NB4 (cell line): ENCODE measurements around the gene SFMBT1.

Experiments
- DNase-seq: peaks from one replicate; pipeline ENCODE4 v3.0.0; 2010; ENCODE audit warnings: low read depth
- H3K4me3 ChIP-seq: one replicate; pipeline ENCODE4 v1.5.1; 2011; ENCODE audit warnings: mild to moderate bottlenecking, low read depth, low read length, moderate library complexity
- MYC ChIP-seq: IDR thresholded peaks from 2 replicates; pipeline ENCODE4 v1.6.1; 2011; ENCODE audit warnings: low read depth, low read length
- POLR2A ChIP-seq: IDR thresholded peaks from 2 replicates; pipeline ENCODE4 v1.6.1; 2011; ENCODE audit warnings: mild to moderate bottlenecking; ENCODE audit not compliant: insufficient read length; ENCODE audit errors: extremely low read depth
- TF ChIP-seq, protein P1 (sequence below): IDR thresholded peaks from one replicate; pipeline ENCODE4 v1.5.1; 2012; ENCODE audit warnings: low read depth, low read length
- TF ChIP-seq, protein P2 (sequence below): IDR thresholded peaks from 2 replicates; pipeline ENCODE4 v1.6.1; 2011; ENCODE audit warnings: low read depth, low read length

Gene SFMBT1

DNA sequence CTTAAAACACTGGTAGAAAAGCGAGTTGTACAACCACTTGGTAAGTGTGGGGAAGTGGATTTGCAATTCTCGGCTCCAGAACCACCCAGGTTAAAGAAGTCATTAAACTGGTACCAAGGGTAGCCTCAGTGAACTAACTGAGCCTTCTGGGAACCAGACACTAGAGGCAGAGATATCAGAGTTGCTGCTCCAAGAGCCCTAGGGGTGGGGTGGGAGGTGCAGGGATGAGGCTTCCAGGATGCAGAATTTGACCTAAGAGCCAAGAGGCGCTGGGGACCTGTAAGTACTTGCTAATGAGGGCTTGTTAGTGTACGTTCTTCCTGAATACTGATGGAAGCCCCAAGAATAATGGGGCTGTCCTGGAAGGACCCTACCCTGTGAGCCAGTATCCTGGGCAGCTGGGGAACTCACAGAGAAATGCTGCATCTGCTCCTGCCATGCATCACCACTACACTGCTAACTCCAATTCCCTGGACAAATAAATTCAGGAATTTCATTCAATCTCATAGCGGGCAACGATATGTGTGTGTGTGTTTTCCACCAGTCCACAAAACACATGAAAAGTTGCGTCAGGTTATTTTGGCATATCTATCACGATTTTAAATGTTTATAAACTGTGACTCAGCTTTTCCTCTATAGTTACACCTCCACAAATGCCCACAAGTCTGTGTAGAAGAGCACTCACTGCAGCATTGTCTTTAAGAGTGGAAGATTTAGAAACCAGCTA is 172.3 kb downstream of the SFMBT1 start:
- no peak overlapping the region for H3K4me3 ChIP-seq
- peak; percentile 35 for DNase-seq
- TF ChIP-seq, protein P1, sequence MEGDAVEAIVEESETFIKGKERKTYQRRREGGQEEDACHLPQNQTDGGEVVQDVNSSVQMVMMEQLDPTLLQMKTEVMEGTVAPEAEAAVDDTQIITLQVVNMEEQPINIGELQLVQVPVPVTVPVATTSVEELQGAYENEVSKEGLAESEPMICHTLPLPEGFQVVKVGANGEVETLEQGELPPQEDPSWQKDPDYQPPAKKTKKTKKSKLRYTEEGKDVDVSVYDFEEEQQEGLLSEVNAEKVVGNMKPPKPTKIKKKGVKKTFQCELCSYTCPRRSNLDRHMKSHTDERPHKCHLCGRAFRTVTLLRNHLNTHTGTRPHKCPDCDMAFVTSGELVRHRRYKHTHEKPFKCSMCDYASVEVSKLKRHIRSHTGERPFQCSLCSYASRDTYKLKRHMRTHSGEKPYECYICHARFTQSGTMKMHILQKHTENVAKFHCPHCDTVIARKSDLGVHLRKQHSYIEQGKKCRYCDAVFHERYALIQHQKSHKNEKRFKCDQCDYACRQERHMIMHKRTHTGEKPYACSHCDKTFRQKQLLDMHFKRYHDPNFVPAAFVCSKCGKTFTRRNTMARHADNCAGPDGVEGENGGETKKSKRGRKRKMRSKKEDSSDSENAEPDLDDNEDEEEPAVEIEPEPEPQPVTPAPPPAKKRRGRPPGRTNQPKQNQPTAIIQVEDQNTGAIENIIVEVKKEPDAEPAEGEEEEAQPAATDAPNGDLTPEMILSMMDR = no peak
- TF ChIP-seq POLR2A (no peak), MYC (no peak)
- TF ChIP-seq, protein P2, sequence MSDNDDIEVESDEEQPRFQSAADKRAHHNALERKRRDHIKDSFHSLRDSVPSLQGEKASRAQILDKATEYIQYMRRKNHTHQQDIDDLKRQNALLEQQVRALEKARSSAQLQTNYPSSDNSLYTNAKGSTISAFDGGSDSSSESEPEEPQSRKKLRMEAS = no peak

DNA sequence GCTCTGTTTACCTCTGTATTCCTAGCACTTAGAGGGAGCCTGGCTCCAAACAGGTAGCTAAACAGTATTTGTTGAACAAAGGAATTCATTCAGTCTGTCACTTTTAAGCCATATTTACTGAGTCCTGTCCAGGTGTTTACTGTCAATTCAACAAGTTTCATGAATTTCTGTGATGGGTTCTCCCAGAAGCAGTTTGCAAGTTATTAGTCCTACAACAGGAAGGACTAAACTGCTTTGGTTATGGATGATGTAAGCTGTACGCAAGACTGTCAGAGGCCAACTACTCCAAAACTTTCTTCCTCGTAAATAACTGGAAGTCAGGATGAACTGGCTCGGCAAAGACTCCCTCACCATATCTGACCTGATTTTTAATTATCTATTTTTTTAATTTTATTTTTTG is 173.6 kb downstream of the SFMBT1 start:
- TF ChIP-seq, protein P2 = no peak
- TF ChIP-seq POLR2A (no peak), MYC (no peak)
- TF ChIP-seq, protein P1 = no peak
- no peak for DNase-seq
- H3K4me3 ChIP-seq = no peak overlapping the region

GRCh38 chr3:52871761-52872160 is 174.1 kb downstream of the SFMBT1 start:
- DNase-seq = no peak
- H3K4me3 ChIP-seq = no peak overlapping the region
- TF ChIP-seq POLR2A (no peak), MYC (no peak)
- TF ChIP-seq, protein P1 = no peak
- TF ChIP-seq, protein P2 = no peak

GRCh38 chr3:52870471-52870870 is 175.4 kb downstream of the SFMBT1 start:
- no peak overlapping the region for H3K4me3 ChIP-seq
- TF ChIP-seq, protein P1 = no peak
- TF ChIP-seq MYC (no peak), POLR2A (no peak)
- TF ChIP-seq, protein P2 = no peak
- no peak for DNase-seq

GRCh38 chr3:52866427-52866826 is 179.4 kb downstream of the SFMBT1 start:
- H3K4me3 ChIP-seq = no peak overlapping the region
- no peak for TF ChIP-seq POLR2A
- no peak for TF ChIP-seq MYC
- TF ChIP-seq, protein P2 = no peak
- TF ChIP-seq, protein P1 = no peak
- no peak for DNase-seq
